Brain pericyte (primary cell): ENCODE measurements around the gene TBC1D1.

Source experiments
- DNase-seq: peaks from one replicate; pipeline ENCODE4 v3.0.0-alpha.2; 2012; ENCODE audit warnings: low read depth, low spot score

The TBC1D1 gene

GRCh38 chr4:38078590-38079421 lies 187.9 kb downstream of the TBC1D1 start:
- peak; percentile 79 for DNase-seq

- DNase-seq = no peak
These were observed 189.4 kb downstream of the TBC1D1 start for GRCh38 chr4:38080061-38080974.

DNA sequence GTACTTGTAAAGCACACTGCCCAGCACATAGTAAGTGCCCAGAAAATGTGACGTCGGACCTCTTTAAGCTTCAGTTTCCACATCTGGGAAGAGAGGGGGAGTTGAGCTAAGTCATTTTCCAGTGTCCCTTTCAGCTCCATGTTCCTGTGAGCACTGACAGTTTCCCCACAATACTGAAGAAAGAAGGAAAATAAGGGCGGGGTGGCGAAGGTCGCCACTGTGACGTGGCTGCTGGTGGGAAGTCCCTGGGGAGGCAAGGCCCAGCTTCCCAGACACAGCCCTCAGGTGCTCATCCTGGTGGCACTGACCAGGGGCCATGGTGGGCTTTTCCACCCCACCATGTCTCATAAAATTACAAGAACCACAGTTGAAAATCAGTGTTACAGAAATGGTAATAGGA lies 191.1 kb downstream of the TBC1D1 start:
- DNase-seq = no peak

- no peak for DNase-seq
These were observed 191.8 kb downstream of the TBC1D1 start for GRCh38 chr4:38082424-38083385.

DNA sequence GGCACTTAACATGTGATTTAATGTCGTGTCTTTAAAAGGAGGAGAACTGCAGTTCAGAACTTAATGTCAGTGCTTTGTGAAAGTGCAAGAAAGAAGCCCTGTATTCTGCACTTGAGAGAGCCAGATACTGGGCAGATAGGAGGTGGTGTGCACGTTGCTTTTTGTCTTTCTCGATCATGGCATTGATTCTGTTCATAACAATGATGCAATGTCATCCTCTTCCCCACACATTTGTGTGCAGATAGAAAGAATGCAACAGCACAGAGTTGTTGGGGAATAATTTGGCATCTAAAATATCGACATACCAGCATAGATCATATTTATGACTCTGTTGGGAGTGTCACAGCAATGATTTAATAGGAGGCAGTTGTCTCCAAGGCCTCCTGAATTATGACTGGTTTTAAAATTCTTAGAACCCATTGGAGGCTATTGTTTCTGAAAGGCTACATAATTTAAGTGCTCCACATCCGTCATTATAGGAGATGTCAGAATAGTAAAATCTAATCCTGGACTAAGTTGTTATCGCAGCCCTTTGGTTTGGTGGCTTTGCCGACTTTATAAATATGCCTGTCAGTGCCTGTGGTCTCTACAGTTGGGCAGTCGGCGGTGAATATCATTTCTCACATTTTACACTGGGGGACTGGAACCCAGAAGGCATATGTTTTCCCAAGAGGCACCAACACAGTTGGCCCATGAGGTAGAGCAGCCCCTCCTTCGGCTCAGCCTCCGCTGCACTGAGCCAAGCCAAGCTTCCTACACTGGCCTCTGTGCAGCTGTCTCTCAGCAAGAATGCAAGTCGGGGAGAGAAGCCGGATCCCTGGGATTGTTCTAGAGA lies 194.2 kb downstream of the TBC1D1 start:
- no peak for DNase-seq

GRCh38 chr4:38085751-38086150 lies 194.9 kb downstream of the TBC1D1 start:
- DNase-seq = no peak

GRCh38 chr4:38086151-38086848 lies 195.4 kb downstream of the TBC1D1 start:
- no peak for DNase-seq

GRCh38 chr4:38086849-38087226 lies 196.0 kb downstream of the TBC1D1 start:
- DNase-seq = no peak

GRCh38 chr4:38088321-38088720 lies 197.4 kb downstream of the TBC1D1 start:
- DNase-seq = no peak

- DNase-seq = no peak
These were observed 199.1 kb downstream of the TBC1D1 start for GRCh38 chr4:38089961-38090360.

GRCh38 chr4:38090455-38091246 lies 199.8 kb downstream of the TBC1D1 start:
- DNase-seq = no peak

- DNase-seq = no peak
These were observed 200.8 kb downstream of the TBC1D1 start for GRCh38 chr4:38091636-38092035.

- DNase-seq = no peak
These were observed 201.8 kb downstream of the TBC1D1 start for GRCh38 chr4:38092701-38093100.

DNA sequence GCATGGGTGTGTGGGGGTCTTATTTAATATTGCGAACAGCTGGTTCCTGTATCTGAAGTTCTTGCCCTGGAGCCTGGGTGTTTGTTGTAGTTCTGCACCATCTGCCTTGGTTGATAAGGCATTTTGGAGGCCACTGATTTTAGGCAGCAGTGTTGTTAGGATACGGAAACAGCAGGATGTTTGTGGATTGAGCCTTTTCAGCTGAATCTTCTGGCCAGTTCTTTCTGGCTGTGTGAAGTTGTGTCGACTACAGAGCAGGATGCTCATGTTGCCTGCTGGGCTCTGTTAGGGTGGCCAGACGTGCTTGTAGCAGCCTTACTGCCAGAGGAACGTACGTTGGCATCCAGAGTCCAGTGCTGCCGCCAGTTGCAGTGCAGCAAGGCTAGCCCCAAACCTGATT lies 203.5 kb downstream of the TBC1D1 start:
- no peak for DNase-seq

- no peak for DNase-seq
These were observed 204.8 kb downstream of the TBC1D1 start for GRCh38 chr4:38095691-38096090.

DNA sequence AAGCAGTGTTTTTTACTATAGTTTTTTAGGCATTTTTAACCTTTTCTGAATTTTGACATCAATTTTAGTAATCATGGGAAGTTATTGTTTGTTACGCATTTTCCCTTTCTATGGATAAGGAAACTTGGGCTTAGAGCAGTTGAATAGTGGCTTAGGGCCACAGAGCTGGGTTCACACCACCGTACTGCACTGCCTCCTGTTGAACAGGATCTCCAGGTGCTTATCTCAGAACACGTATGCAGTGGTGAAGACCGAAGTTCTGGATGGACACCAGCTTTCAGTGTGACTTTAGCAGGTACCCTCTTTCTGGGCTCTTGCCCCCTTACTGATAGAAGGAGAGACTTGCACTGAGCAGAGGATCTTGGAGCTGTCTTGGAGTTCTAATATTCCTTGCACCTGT lies 206.9 kb downstream of the TBC1D1 start:
- no peak for DNase-seq

GRCh38 chr4:38099020-38099600 lies 208.2 kb downstream of the TBC1D1 start:
- no peak for DNase-seq

DNA sequence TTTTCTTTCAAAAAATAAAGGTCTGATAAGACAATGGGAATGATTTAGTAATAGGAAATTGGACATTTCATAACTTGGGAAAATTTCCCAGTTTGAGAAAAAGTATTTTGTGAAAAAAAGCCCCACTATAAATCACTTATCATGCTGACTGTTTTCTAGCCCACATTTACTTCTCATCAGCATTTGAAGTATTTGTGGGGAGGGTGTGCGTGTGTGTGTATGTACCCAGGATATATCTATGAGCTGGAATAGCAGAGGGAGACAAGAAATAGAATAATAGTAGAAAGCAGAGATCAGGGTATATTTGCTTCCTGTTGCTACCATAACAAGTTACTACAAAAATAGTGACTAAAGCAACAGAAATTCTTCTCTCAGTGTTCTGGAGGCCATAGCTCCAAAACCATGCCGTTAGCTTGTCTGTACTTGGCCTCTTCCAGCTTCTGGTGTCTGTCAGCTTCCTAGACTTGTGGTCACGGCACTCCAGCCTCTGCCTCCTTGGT lies 209.1 kb downstream of the TBC1D1 start:
- no peak for DNase-seq
